ENCODE measurements around the gene CD226.
"Not testable (repeated sequence)": the region's sequence is repeated elsewhere in the genome, so short reads cannot be mapped to it uniquely, and the experiment has no call there.

The CD226 gene

GRCh38 chr18:69944436-69944835 is 3.2 kb downstream of the CD226 start:
- Histone ChIP-seq H3K27me3 (ENCODE audit: control insufficient read depth, insufficient read depth, low read length) (no peaks in the 10 kb centered on the region), H3K9me3 (ENCODE audit: control insufficient read depth, insufficient read depth, low read length) (no peaks in the 10 kb centered on the region), H3K27ac (ENCODE audit: low read depth, low read length) (no peak overlapping the region), H3K9ac (ENCODE audit: low read depth, low read length) (no peak overlapping the region), H3K4me1 (ENCODE audit: control insufficient read depth, insufficient read depth, low read length) (peaks cover 13% of the 10 kb centered on the region; the same call in 1 of the 2 replicates), H3K36me3 (ENCODE audit: control insufficient read depth, insufficient read depth, low read length) (no peaks in the 10 kb centered on the region), H3K4me3 (ENCODE audit: low read depth, low read length) (no peak overlapping the region)

GRCh38 chr18:69943021-69943420 is 4.7 kb downstream of the CD226 start:
- Histone ChIP-seq H3K27me3 (ENCODE audit: control insufficient read depth, insufficient read depth, low read length) (no peaks in the 10 kb centered on the region), H3K36me3 (ENCODE audit: control insufficient read depth, insufficient read depth, low read length) (no peaks in the 10 kb centered on the region), H3K4me3 (ENCODE audit: low read depth, low read length) (no peak overlapping the region), H3K9me3 (ENCODE audit: control insufficient read depth, insufficient read depth, low read length) (no peaks in the 10 kb centered on the region), H3K4me1 (ENCODE audit: control insufficient read depth, insufficient read depth, low read length) (peaks cover 13% of the 10 kb centered on the region; the same call in 1 of the 2 replicates), H3K27ac (ENCODE audit: low read depth, low read length) (no peak overlapping the region), H3K9ac (ENCODE audit: low read depth, low read length) (no peak overlapping the region)

GRCh38 chr18:69941183-69941582 is 6.5 kb downstream of the CD226 start:
- Histone ChIP-seq H3K4me3 (ENCODE audit: low read depth, low read length) (no peak overlapping the region), H3K27ac (ENCODE audit: low read depth, low read length) (no peak overlapping the region), H3K9ac (ENCODE audit: low read depth, low read length) (no peak overlapping the region), H3K4me1 (ENCODE audit: control insufficient read depth, insufficient read depth, low read length) (peaks cover 13% of the 10 kb centered on the region; the same call in 1 of the 2 replicates), H3K9me3 (ENCODE audit: control insufficient read depth, insufficient read depth, low read length) (no peaks in the 10 kb centered on the region), H3K27me3 (ENCODE audit: control insufficient read depth, insufficient read depth, low read length) (no peaks in the 10 kb centered on the region), H3K36me3 (ENCODE audit: control insufficient read depth, insufficient read depth, low read length) (no peaks in the 10 kb centered on the region)

GRCh38 chr18:69939812-69940211 is 7.9 kb downstream of the CD226 start:
- not testable (repeated sequence) for H3K36me3 ChIP-seq (ENCODE audit: control insufficient read depth, insufficient read depth, low read length); H3K27ac ChIP-seq (ENCODE audit: low read depth, low read length); H3K9me3 ChIP-seq (ENCODE audit: control insufficient read depth, insufficient read depth, low read length); H3K4me3 ChIP-seq (ENCODE audit: low read depth, low read length); H3K4me1 ChIP-seq (ENCODE audit: control insufficient read depth, insufficient read depth, low read length); H3K27me3 ChIP-seq (ENCODE audit: control insufficient read depth, insufficient read depth, low read length); H3K9ac ChIP-seq (ENCODE audit: low read depth, low read length)

GRCh38 chr18:69936191-69936558 is 11.5 kb downstream of the CD226 start:
- Histone ChIP-seq H3K27ac (ENCODE audit: low read depth, low read length) (no peak overlapping the region), H3K4me1 (ENCODE audit: control insufficient read depth, insufficient read depth, low read length) (no peaks in the 10 kb centered on the region), H3K4me3 (ENCODE audit: low read depth, low read length) (no peak overlapping the region), H3K36me3 (ENCODE audit: control insufficient read depth, insufficient read depth, low read length) (no peaks in the 10 kb centered on the region), H3K27me3 (ENCODE audit: control insufficient read depth, insufficient read depth, low read length) (no peaks in the 10 kb centered on the region), H3K9ac (ENCODE audit: low read depth, low read length) (no peak overlapping the region), H3K9me3 (ENCODE audit: control insufficient read depth, insufficient read depth, low read length) (no peaks in the 10 kb centered on the region)

- Histone ChIP-seq H3K27ac (ENCODE audit: low read depth, low read length) (no peak overlapping the region), H3K4me3 (ENCODE audit: low read depth, low read length) (no peak overlapping the region), H3K4me1 (ENCODE audit: control insufficient read depth, insufficient read depth, low read length) (no peaks in the 10 kb centered on the region), H3K9me3 (ENCODE audit: control insufficient read depth, insufficient read depth, low read length) (no peaks in the 10 kb centered on the region), H3K9ac (ENCODE audit: low read depth, low read length) (no peak overlapping the region), H3K27me3 (ENCODE audit: control insufficient read depth, insufficient read depth, low read length) (no peaks in the 10 kb centered on the region), H3K36me3 (ENCODE audit: control insufficient read depth, insufficient read depth, low read length) (no peaks in the 10 kb centered on the region)
Observed at GRCh38 chr18:69935319-69936190, 12.1 kb downstream of the CD226 start.

GRCh38 chr18:69934601-69935265 is 12.9 kb downstream of the CD226 start:
- Histone ChIP-seq H3K36me3 (ENCODE audit: control insufficient read depth, insufficient read depth, low read length) (no peaks in the 10 kb centered on the region), H3K4me3 (ENCODE audit: low read depth, low read length) (no peak overlapping the region), H3K27me3 (ENCODE audit: control insufficient read depth, insufficient read depth, low read length) (no peaks in the 10 kb centered on the region), H3K4me1 (ENCODE audit: control insufficient read depth, insufficient read depth, low read length) (no peaks in the 10 kb centered on the region), H3K9ac (ENCODE audit: low read depth, low read length) (no peak overlapping the region), H3K9me3 (ENCODE audit: control insufficient read depth, insufficient read depth, low read length) (no peaks in the 10 kb centered on the region), H3K27ac (ENCODE audit: low read depth, low read length) (no peak overlapping the region)

- Histone ChIP-seq H3K4me3 (ENCODE audit: low read depth, low read length) (no peak overlapping the region), H3K9ac (ENCODE audit: low read depth, low read length) (no peak overlapping the region), H3K36me3 (ENCODE audit: control insufficient read depth, insufficient read depth, low read length) (no peaks in the 10 kb centered on the region), H3K27ac (ENCODE audit: low read depth, low read length) (no peak overlapping the region), H3K9me3 (ENCODE audit: control insufficient read depth, insufficient read depth, low read length) (no peaks in the 10 kb centered on the region), H3K4me1 (ENCODE audit: control insufficient read depth, insufficient read depth, low read length) (peaks cover 7% of the 10 kb centered on the region), H3K27me3 (ENCODE audit: control insufficient read depth, insufficient read depth, low read length) (no peaks in the 10 kb centered on the region)
Observed at GRCh38 chr18:69929041-69929774, 18.5 kb downstream of the CD226 start.

GRCh38 chr18:69916412-69916811 is 31.3 kb downstream of the CD226 start:
- Histone ChIP-seq H3K36me3 (ENCODE audit: control insufficient read depth, insufficient read depth, low read length) (no peaks in the 10 kb centered on the region), H3K4me3 (ENCODE audit: low read depth, low read length) (no peak overlapping the region), H3K4me1 (ENCODE audit: control insufficient read depth, insufficient read depth, low read length) (no peaks in the 10 kb centered on the region), H3K27me3 (ENCODE audit: control insufficient read depth, insufficient read depth, low read length) (no peaks in the 10 kb centered on the region), H3K9me3 (ENCODE audit: control insufficient read depth, insufficient read depth, low read length) (no peaks in the 10 kb centered on the region), H3K27ac (ENCODE audit: low read depth, low read length) (no peak overlapping the region), H3K9ac (ENCODE audit: low read depth, low read length) (no peak overlapping the region)

GRCh38 chr18:69908838-69909237 is 38.8 kb downstream of the CD226 start:
- Histone ChIP-seq H3K4me3 (ENCODE audit: low read depth, low read length) (no peak overlapping the region), H3K9ac (ENCODE audit: low read depth, low read length) (no peak overlapping the region), H3K4me1 (ENCODE audit: control insufficient read depth, insufficient read depth, low read length) (no peaks in the 10 kb centered on the region), H3K27ac (ENCODE audit: low read depth, low read length) (no peak overlapping the region), H3K9me3 (ENCODE audit: control insufficient read depth, insufficient read depth, low read length) (no peaks in the 10 kb centered on the region), H3K27me3 (ENCODE audit: control insufficient read depth, insufficient read depth, low read length) (no peaks in the 10 kb centered on the region), H3K36me3 (ENCODE audit: control insufficient read depth, insufficient read depth, low read length) (no peaks in the 10 kb centered on the region)

GRCh38 chr18:69906765-69907164 is 40.9 kb downstream of the CD226 start:
- Histone ChIP-seq H3K9ac (ENCODE audit: low read depth, low read length) (no peak overlapping the region), H3K36me3 (ENCODE audit: control insufficient read depth, insufficient read depth, low read length) (no peaks in the 10 kb centered on the region), H3K4me3 (ENCODE audit: low read depth, low read length) (no peak overlapping the region), H3K27ac (ENCODE audit: low read depth, low read length) (no peak overlapping the region), H3K4me1 (ENCODE audit: control insufficient read depth, insufficient read depth, low read length) (no peaks in the 10 kb centered on the region), H3K27me3 (ENCODE audit: control insufficient read depth, insufficient read depth, low read length) (no peaks in the 10 kb centered on the region), H3K9me3 (ENCODE audit: control insufficient read depth, insufficient read depth, low read length) (no peaks in the 10 kb centered on the region)

All from HUES48 (cell line).